Neural progenitor cell (in vitro differentiated cells): ENCODE measurements around the gene ERAP2.

ENCODE experiments used
- CTCF ChIP-seq: fragments of 200-600 bp; sonication (generic); IDR thresholded peaks from 2 replicates; pipeline ENCODE4 v1.5.1; 2017; ENCODE audit warnings: antibody characterized with exemption, mild to moderate bottlenecking
- EZH2 ChIP-seq: fragments of 200-600 bp; sonication (generic); IDR thresholded peaks from 2 replicates; pipeline ENCODE4 v1.6.1; 2017; ENCODE audit warnings: antibody characterized with exemption, mild to moderate bottlenecking, moderate library complexity

GRCh38 chr5:96904054-96904931, 28.0 kb downstream of the ERAP2 start:
- no peak for TF ChIP-seq EZH2
- TF ChIP-seq CTCF = no peak
